Vagina (tissue), 2 donors: ENCODE results near the gene C10orf71. TPM values are rescaled to one million over a fixed set of nuclear protein-coding genes. Genes with fewer than 3 reads are reported as not detected.

Experiments
- DNase-seq, 2 donors: peaks; one replicate each; pipeline ENCODE4 v3.0.0-alpha.2; 2017; ENCODE audit errors: extremely low spot score in 2 of 2
- H3K27ac ChIP-seq: fragments of 200-600 bp; sonication (generic); one replicate; pipeline ENCODE4 v1.5.1; 2019
- H3K27me3 ChIP-seq: fragments of 200-600 bp; sonication (generic); one replicate; pipeline ENCODE4 v1.5.1; 2019
- H3K36me3 ChIP-seq, 2 donors: fragments of 200-600 bp; sonication (generic); one replicate each; pipeline ENCODE4 v1.5.1; 2017 to 2019
- H3K4me1 ChIP-seq: fragments of 200-600 bp; sonication (generic); one replicate; pipeline ENCODE4 v1.5.1; 2019
- H3K4me3 ChIP-seq, 2 donors: fragments of 200-600 bp; sonication (generic); 1 replicate in 1 of 2; 2 replicates in 1 of 2; pipeline ENCODE4 v1.5.1; 2016 to 2019
- H3K9me3 ChIP-seq: fragments of 200-600 bp; sonication (generic); one replicate; pipeline ENCODE4 v1.5.1; 2019
- POLR2A ChIP-seq, 2 donors: fragments of 450-650 bp; IDR thresholded peaks; one replicate each; pipeline ENCODE4 v1.6.1; 2017; ENCODE audit warnings: antibody characterized with exemption in 2 of 2, mild to moderate bottlenecking in 2 of 2, moderate library complexity in 2 of 2
- POLR2AphosphoS5 ChIP-seq, 2 donors: sonication (generic); formaldehyde crosslinking; IDR thresholded peaks; one replicate each; pipeline ENCODE4 v1.9.0; 2017; ENCODE audit warnings: antibody characterized with exemption in 2 of 2, mild to moderate bottlenecking in 2 of 2, low read depth in 1 of 2; ENCODE audit not compliant: insufficient read depth in 1 of 2
- intact Hi-C: fragments of 100-400 bp; cut with DNase I; formaldehyde crosslinking; loops from one replicate; pipeline ENCODE4 v1.15.1; 2023
- total RNA-seq: library from RNA; depleted of rRNA; stranded (reverse); fragments of >200 nt; gene quantifications from one replicate; pipeline ENCODE4 v1.2.3, GENCODE V29; 2016
- TF ChIP-seq, protein P1 (sequence below), 3 experiments: fragments of 450-650 bp in 2 of 3; fragments of 200-600 bp in 1 of 3; sonication (generic) in 1 of 3; IDR thresholded peaks; one replicate each; pipeline ENCODE4 v1.5.1; 2017 to 2019; ENCODE audit warnings: antibody characterized with exemption in 3 of 3, mild to moderate bottlenecking in 2 of 3, moderate library complexity in 2 of 3

The C10orf71 gene
- total RNA-seq, 1 donor from 2014 or later, result not detected

GRCh38 chr10:49351669-49352068 is 52.7 kb downstream of the C10orf71 start:
- H3K9me3 ChIP-seq, result no peaks in the 10 kb centered on the region
- no peaks in the 10 kb centered on the region for H3K4me1 ChIP-seq
- no peaks in the 10 kb centered on the region for H3K27me3 ChIP-seq
- no peak overlapping the region for H3K27ac ChIP-seq
- no peak overlapping the region for H3K4me3 ChIP-seq
- TF ChIP-seq POLR2A (IDR thresholded peaks at IDR 0.05), result no peak
- TF ChIP-seq POLR2AphosphoS5 (IDR thresholded peaks at IDR 0.05; ENCODE audit: insufficient read depth in 1 of 2, low read depth in 1 of 2), result no peak
- TF ChIP-seq, protein P1, sequence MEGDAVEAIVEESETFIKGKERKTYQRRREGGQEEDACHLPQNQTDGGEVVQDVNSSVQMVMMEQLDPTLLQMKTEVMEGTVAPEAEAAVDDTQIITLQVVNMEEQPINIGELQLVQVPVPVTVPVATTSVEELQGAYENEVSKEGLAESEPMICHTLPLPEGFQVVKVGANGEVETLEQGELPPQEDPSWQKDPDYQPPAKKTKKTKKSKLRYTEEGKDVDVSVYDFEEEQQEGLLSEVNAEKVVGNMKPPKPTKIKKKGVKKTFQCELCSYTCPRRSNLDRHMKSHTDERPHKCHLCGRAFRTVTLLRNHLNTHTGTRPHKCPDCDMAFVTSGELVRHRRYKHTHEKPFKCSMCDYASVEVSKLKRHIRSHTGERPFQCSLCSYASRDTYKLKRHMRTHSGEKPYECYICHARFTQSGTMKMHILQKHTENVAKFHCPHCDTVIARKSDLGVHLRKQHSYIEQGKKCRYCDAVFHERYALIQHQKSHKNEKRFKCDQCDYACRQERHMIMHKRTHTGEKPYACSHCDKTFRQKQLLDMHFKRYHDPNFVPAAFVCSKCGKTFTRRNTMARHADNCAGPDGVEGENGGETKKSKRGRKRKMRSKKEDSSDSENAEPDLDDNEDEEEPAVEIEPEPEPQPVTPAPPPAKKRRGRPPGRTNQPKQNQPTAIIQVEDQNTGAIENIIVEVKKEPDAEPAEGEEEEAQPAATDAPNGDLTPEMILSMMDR (IDR thresholded peaks at IDR 0.05), result no peak
- intact Hi-C loops, result no loop called here
- no peaks in the 10 kb centered on the region for H3K36me3 ChIP-seq
- DNase-seq, result peak in 1 of 2 donors; percentile 81

- DNase-seq, result peak; percentile 52 to 91
- no peak overlapping the region for H3K27ac ChIP-seq
- no peaks in the 10 kb centered on the region for H3K36me3 ChIP-seq
- no peaks in the 10 kb centered on the region for H3K4me1 ChIP-seq
- no peaks in the 10 kb centered on the region for H3K9me3 ChIP-seq
- TF ChIP-seq, protein P1 (IDR thresholded peaks at IDR 0.05), result no peak
- TF ChIP-seq POLR2A (IDR thresholded peaks at IDR 0.05), result no peak
- no peak for TF ChIP-seq POLR2AphosphoS5 (IDR thresholded peaks at IDR 0.05; ENCODE audit: insufficient read depth in 1 of 2, low read depth in 1 of 2)
- intact Hi-C loops, result no loop called here
- no peaks in the 10 kb centered on the region for H3K27me3 ChIP-seq
- no peak overlapping the region for H3K4me3 ChIP-seq
Observed at GRCh38 chr10:49352323-49352722, 53.4 kb downstream of the C10orf71 start.

DNA sequence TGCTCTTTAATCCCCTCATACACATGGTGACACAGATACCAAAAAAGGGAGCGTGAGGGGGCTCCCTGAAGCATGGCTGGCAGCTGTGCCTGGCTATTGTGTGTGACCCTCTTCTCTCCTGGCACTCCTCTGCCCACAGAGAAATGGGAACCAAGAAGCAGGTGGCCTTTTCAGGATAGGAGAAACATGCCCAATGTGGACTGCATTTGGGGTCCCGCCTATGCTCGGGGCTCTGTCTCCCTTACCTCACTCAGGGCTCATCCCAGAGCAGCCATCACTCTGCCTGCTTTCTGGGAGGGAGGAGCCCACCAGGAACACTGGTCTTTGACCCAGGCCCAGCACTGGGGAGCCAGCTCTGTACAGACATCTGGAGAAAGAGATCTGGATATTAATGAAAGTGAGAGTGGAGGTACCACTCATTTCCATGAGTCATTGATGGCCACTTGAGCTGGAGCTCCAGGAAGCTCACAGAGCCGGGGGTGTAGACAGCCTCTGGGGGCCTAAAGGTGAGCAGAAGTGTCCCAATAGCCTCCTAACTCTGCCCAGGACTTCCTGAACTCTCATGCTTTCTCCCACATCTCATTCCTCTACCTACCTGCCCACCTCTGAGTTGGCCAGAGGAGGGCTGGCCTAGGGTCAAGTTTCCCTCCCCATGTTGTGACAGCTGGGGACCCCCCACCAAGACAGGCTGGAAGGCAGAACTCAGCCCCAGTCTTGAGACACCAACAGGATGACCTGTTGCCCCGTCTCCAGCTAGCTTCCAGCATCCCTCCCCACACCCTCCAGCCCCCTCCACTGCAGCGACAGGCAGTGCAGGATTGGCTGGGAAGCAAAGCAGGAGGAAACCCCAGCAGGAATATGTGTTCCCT is 54.3 kb downstream of the C10orf71 start:
- intact Hi-C loops, result no loop called here
- H3K4me3 ChIP-seq, result no peak overlapping the region

DNA sequence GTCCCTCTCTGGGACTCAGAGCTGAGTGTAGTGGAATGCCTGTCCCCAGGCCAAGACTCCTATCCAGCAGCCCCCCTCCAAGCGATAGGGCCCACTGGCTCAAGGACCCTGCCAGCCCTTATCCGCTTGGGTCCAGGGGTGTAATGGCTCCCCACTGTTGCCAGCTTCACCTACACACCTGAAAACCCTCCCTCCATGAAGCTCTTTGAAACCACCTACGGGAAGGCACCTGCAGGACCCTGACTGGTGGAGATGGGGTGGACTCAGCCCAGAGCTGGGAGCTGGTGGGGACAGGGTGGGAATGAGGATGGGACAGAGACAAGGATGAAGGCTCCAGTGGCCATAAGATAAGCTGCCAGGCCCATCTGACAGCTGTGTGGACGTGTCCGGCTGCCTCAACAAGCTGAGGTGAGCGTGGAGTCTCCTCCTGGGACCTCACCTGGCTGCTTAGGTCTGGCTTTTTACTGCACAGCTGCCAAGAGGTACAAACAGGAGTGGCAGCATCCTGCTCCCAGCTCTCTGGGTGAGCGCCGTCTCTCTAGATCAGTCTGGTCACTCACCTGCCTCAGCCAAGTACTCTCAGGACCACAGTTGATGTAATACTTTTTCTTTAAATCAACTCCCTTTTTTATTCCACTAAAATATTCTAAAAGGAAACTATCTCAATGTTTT is 55.1 kb downstream of the C10orf71 start:
- no peak for TF ChIP-seq POLR2AphosphoS5 (IDR thresholded peaks at IDR 0.05; ENCODE audit: insufficient read depth in 1 of 2, low read depth in 1 of 2)
- TF ChIP-seq, protein P1 (IDR thresholded peaks at IDR 0.05), result no peak
- no peak for TF ChIP-seq POLR2A (IDR thresholded peaks at IDR 0.05)
- no peak overlapping the region for H3K27ac ChIP-seq
- no peaks in the 10 kb centered on the region for H3K9me3 ChIP-seq
- DNase-seq, result peak; percentile 83 to 91
- no peaks in the 10 kb centered on the region for H3K36me3 ChIP-seq
- intact Hi-C loops, result no loop called here
- H3K4me1 ChIP-seq, result no peaks in the 10 kb centered on the region
- H3K27me3 ChIP-seq, result no peaks in the 10 kb centered on the region
- no peak overlapping the region for H3K4me3 ChIP-seq

More for the DNA sequence above, 54.3 kb downstream of the C10orf71 start:
- H3K9me3 ChIP-seq, result no peaks in the 10 kb centered on the region
- H3K36me3 ChIP-seq, result no peaks in the 10 kb centered on the region
- H3K27me3 ChIP-seq, result no peaks in the 10 kb centered on the region
- no peaks in the 10 kb centered on the region for H3K4me1 ChIP-seq
- peak; percentile 34 to 70 for DNase-seq
- H3K27ac ChIP-seq, result no peak overlapping the region
- no peak for TF ChIP-seq POLR2A (IDR thresholded peaks at IDR 0.05)
- TF ChIP-seq, protein P1 (IDR thresholded peaks at IDR 0.05), result no peak
- no peak for TF ChIP-seq POLR2AphosphoS5 (IDR thresholded peaks at IDR 0.05; ENCODE audit: insufficient read depth in 1 of 2, low read depth in 1 of 2)
